ENCODE data around the gene SOAT1. TPM values are rescaled to one million over a fixed set of nuclear protein-coding genes. Genes with fewer than 3 reads are reported as not detected.
A peak's percentile ranks its signal among the peaks of the same experiment; 100 is the strongest.

Gene SOAT1
- total and polyA plus RNA-seq, 8 donors: 2.9 to 179 (median 6.6) TPM

DNA sequence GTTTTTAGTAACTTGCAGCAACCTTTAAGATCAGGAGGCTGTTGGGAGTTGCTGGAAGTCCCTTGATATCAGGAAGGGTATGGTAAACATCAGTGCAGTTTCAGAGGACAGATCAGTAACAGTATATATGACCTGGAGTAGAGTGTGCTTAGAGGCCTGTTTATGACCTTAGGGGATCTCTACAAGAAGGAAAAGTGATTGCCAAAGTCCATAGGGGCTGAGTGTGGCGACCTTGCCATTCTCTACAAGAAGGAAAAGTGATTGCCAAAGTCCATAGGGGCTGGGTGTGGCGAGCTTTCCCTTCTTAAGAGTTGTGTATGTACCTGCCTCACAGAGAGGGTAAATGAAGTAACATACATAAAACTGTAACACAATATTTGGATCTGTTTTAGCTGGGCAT, 43.7 kb downstream of the SOAT1 start:
- H3K4me3 ChIP-seq: no peak overlapping the region
- WGBS, 5 donors: 62 to 92% (median 73%) methylated on average over 2 of the region's 2 CpGs
- H3K36me3 ChIP-seq: peaks cover 0 to 53% (median 47%) of the 10 kb centered on the region in 4 donors
- H3K27ac ChIP-seq: no peak overlapping the region
- peak in 1 of 2 donors; percentile 30 for DNase-seq
- no peaks in the 10 kb centered on the region for H3K9me3 ChIP-seq
- intact Hi-C loops (cut with DNase I; ENCODE audit: low total_unique reads): no loop called here
- H3K27me3 ChIP-seq: no peaks in the 10 kb centered on the region
- peaks cover 0 to 13% (median 7%) of the 10 kb centered on the region in 4 donors for H3K4me1 ChIP-seq
- TF ChIP-seq, protein P1, sequence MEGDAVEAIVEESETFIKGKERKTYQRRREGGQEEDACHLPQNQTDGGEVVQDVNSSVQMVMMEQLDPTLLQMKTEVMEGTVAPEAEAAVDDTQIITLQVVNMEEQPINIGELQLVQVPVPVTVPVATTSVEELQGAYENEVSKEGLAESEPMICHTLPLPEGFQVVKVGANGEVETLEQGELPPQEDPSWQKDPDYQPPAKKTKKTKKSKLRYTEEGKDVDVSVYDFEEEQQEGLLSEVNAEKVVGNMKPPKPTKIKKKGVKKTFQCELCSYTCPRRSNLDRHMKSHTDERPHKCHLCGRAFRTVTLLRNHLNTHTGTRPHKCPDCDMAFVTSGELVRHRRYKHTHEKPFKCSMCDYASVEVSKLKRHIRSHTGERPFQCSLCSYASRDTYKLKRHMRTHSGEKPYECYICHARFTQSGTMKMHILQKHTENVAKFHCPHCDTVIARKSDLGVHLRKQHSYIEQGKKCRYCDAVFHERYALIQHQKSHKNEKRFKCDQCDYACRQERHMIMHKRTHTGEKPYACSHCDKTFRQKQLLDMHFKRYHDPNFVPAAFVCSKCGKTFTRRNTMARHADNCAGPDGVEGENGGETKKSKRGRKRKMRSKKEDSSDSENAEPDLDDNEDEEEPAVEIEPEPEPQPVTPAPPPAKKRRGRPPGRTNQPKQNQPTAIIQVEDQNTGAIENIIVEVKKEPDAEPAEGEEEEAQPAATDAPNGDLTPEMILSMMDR (IDR thresholded peaks at IDR 0.05): no peak
- TF ChIP-seq EP300 (IDR thresholded peaks at IDR 0.05) (no peak), POLR2A (IDR thresholded peaks at IDR 0.05) (no peak), POLR2AphosphoS5 (IDR thresholded peaks at IDR 0.05) (no peak)

DNA sequence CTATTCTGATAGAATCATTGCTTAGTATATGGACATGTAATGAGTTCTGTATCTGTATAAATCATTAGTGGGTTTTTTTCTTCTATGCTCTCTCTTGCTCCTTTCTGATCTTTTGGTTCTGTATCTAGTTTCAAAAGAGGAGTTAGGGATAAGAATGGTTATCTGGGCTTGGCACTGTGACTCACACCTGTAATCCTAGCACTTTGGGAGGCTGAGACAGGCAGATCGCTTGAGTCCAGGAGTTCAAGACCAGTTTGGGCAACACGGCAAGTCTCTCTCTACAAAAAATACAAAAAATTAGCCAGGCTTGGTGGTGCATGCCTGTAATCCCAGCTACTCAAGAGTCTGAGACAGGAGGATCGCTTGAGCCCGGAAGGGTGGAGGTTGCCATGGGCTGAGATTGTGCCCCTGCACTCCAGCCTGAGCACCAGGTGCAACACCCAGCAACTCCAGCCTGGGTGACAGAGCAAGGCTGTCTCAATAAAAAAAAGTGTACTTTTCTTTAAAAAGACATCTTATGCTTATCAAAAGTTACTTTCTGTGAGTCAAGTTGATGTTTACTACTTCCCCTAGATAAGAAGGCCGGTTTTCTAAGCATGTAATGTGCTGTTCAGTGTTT, 44.5 kb downstream of the SOAT1 start:
- Histone ChIP-seq H3K27me3 (no peaks in the 10 kb centered on the region), H3K9me3 (no peaks in the 10 kb centered on the region), H3K4me1 (peaks cover 0 to 20% (median 5%) of the 10 kb centered on the region in 4 donors), H3K4me3 (no peak overlapping the region), H3K27ac (no peak overlapping the region), H3K36me3 (peaks cover 0 to 60% (median 55%) of the 10 kb centered on the region in 4 donors)
- DNase-seq: no peak
- 76 to 86% (median 78%) methylated on average over 5 of the region's 5 CpGs for WGBS, 5 donors
- TF ChIP-seq EP300 (IDR thresholded peaks at IDR 0.05) (no peak), POLR2AphosphoS5 (IDR thresholded peaks at IDR 0.05) (no peak)
- TF ChIP-seq, protein P1 (IDR thresholded peaks at IDR 0.05): no peak
- intact Hi-C loops (cut with DNase I; ENCODE audit: low total_unique reads): no loop called here

DNA sequence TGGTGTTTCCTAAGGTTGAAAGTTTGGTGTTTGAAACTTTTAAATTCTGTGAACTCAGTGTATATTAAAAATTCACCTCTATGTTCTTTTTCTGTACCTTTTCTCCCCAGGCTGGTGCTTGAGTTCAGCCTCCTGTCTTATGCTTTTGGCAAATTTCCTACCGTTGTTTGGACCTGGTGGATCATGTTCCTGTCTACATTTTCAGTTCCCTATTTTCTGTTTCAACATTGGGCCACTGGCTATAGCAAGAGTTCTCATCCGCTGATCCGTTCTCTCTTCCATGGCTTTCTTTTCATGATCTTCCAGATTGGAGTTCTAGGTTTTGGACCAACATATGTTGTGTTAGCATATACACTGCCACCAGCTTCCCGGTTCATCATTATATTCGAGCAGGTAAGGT, 47.3 kb downstream of the SOAT1 start:
- 81 to 93% (median 91%) methylated on average over 5 of the region's 5 CpGs for WGBS, 5 donors
- intact Hi-C loops (cut with DNase I; ENCODE audit: low total_unique reads): no loop called here
- TF ChIP-seq EP300 (IDR thresholded peaks at IDR 0.05) (no peak), POLR2AphosphoS5 (IDR thresholded peaks at IDR 0.05) (no peak), POLR2A (IDR thresholded peaks at IDR 0.05) (no peak)
- TF ChIP-seq, protein P1 (IDR thresholded peaks at IDR 0.05): no peak
- H3K36me3 ChIP-seq: peaks cover 19 to 81% (median 74%) of the 10 kb centered on the region in 4 donors
- no peak overlapping the region for H3K4me3 ChIP-seq
- H3K27me3 ChIP-seq: no peaks in the 10 kb centered on the region
- H3K9me3 ChIP-seq: no peaks in the 10 kb centered on the region
- DNase-seq: no peak
- H3K4me1 ChIP-seq: peaks cover 0 to 22% (median 5%) of the 10 kb centered on the region in 4 donors
- H3K27ac ChIP-seq: no peak overlapping the region

DNA sequence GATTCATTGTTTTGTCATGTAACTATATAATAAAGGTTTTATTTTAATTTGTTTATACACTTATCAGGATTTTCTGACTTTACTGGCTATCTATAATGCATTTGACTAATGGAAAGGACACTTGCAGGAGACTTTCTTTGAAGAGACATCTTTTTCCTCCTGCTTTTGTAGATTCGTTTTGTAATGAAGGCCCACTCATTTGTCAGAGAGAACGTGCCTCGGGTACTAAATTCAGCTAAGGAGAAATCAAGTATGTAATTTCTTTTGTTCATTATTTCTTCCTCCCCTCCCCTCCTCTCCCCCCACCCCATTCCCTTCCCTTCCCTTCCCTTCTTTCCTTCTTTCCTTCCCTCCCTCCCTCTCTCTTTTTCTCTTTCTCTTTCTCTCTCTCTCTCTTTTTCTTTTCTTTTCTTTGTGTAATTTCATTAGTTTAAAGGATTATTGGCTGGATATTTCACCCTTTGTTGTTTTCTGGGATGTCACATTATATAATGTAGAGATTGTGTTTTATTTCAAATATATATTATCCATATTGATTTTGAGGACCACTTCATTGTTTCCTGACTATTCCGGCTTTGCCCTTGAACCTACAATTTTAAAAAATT, 48.4 kb downstream of the SOAT1 start:
- Histone ChIP-seq H3K27ac (no peak overlapping the region), H3K4me3 (no peak overlapping the region), H3K9me3 (no peaks in the 10 kb centered on the region), H3K27me3 (no peaks in the 10 kb centered on the region), H3K36me3 (peaks cover 24 to 84% (median 79%) of the 10 kb centered on the region in 4 donors), H3K4me1 (peaks cover 0 to 20% (median 5%) of the 10 kb centered on the region in 4 donors)
- no peak for DNase-seq
- TF ChIP-seq EP300 (IDR thresholded peaks at IDR 0.05) (no peak), POLR2AphosphoS5 (IDR thresholded peaks at IDR 0.05) (no peak), POLR2A (IDR thresholded peaks at IDR 0.05) (no peak)
- TF ChIP-seq, protein P1 (IDR thresholded peaks at IDR 0.05): no peak
- intact Hi-C loops (cut with DNase I; ENCODE audit: low total_unique reads): no loop called here
- WGBS, 5 donors: 74 to 89% (median 83%) methylated on average over 4 of the region's 4 CpGs

Measured in stomach (tissue), 9 donors.